H9 (cell line): ENCODE data around the gene ALDH9A1. TPM values are rescaled to one million over a fixed set of nuclear protein-coding genes. Genes with fewer than 3 reads are reported as not detected.
"Not testable (repeated sequence)": the region's sequence is repeated elsewhere in the genome, so short reads cannot be mapped to it uniquely, and the experiment has no call there.

ENCODE experiments used
- DNase-seq: peaks from one replicate; pipeline ENCODE4 v3.0.0-alpha.2; 2017
- H2AFZ ChIP-seq: one replicate; pipeline ENCODE4 v1.6.1; 2013; ENCODE audit warnings: mild to moderate bottlenecking, low read length, control low read depth, moderate library complexity
- H2AK5ac ChIP-seq: 2 replicates; pipeline ENCODE4 v1.6.1; 2013; ENCODE audit warnings: low read length, control low read depth, mixed read lengths; ENCODE audit not compliant: insufficient read length
- H2BK120ac ChIP-seq: one replicate; pipeline ENCODE4 v1.6.1; 2013; ENCODE audit warnings: low read depth, mild to moderate bottlenecking, low read length, control low read depth, inconsistent platforms; ENCODE audit not compliant: poor library complexity, severe bottlenecking
- H2BK12ac ChIP-seq: 2 replicates; pipeline ENCODE4 v1.6.1; 2013; ENCODE audit warnings: low read length, control low read depth, mixed read lengths, low read depth; ENCODE audit not compliant: insufficient read length
- H2BK15ac ChIP-seq: 2 replicates; pipeline ENCODE4 v1.6.1; 2013; ENCODE audit warnings: low read depth, low read length, control low read depth
- H2BK20ac ChIP-seq: one replicate; pipeline ENCODE4 v1.6.1; 2013; ENCODE audit warnings: low read depth, mild to moderate bottlenecking, low read length, control low read depth, inconsistent platforms; ENCODE audit not compliant: poor library complexity, severe bottlenecking
- H2BK5ac ChIP-seq: 2 replicates; pipeline ENCODE4 v1.6.1; 2013; ENCODE audit warnings: low read length, control low read depth, mixed read lengths; ENCODE audit not compliant: insufficient read length
- H3K14ac ChIP-seq: 2 replicates; pipeline ENCODE4 v1.6.1; 2013; ENCODE audit warnings: low read length, control low read depth; ENCODE audit not compliant: insufficient read depth
- H3K18ac ChIP-seq: 2 replicates; pipeline ENCODE4 v1.6.1; 2013; ENCODE audit warnings: low read depth, mild to moderate bottlenecking, mixed read lengths, low read length, control low read depth; ENCODE audit not compliant: insufficient read length
- H3K23ac ChIP-seq: 2 replicates; pipeline ENCODE4 v1.6.1; 2013; ENCODE audit warnings: low read length, control low read depth, mixed read lengths, low read depth; ENCODE audit not compliant: insufficient read length
- H3K23me2 ChIP-seq: 2 replicates; pipeline ENCODE4 v1.6.1; 2013; ENCODE audit warnings: low read depth, mild to moderate bottlenecking, mixed read lengths, low read length, control low read depth; ENCODE audit not compliant: insufficient read length, poor library complexity, severe bottlenecking
- H3K27ac ChIP-seq: 2 replicates; pipeline ENCODE4 v1.5.1; 2013; ENCODE audit warnings: low read length, control low read depth, mixed read lengths, low read depth; ENCODE audit not compliant: insufficient read length
- H3K27me3 ChIP-seq: 2 replicates; pipeline ENCODE4 v1.6.1; 2013; ENCODE audit warnings: low read length, control low read depth, inconsistent platforms; ENCODE audit not compliant: insufficient read depth
- H3K4ac ChIP-seq: 2 replicates; pipeline ENCODE4 v1.6.1; 2013; ENCODE audit warnings: low read depth, mild to moderate bottlenecking, control low read depth, inconsistent platforms, low read length, moderate library complexity
- H3K4me1 ChIP-seq: 2 replicates; pipeline ENCODE4 v1.6.1; 2013; ENCODE audit warnings: low read length, control low read depth, inconsistent platforms; ENCODE audit not compliant: insufficient read depth
- H3K4me2 ChIP-seq: 2 replicates; pipeline ENCODE4 v1.6.1; 2013; ENCODE audit warnings: low read length, control low read depth, mixed read lengths; ENCODE audit not compliant: insufficient read length, insufficient read depth
- H3K56ac ChIP-seq: 2 replicates; pipeline ENCODE4 v1.6.1; 2013; ENCODE audit warnings: low read depth, mild to moderate bottlenecking, mixed read lengths, low read length, control low read depth; ENCODE audit not compliant: insufficient read length
- H3K79me1 ChIP-seq: 2 replicates; pipeline ENCODE4 v1.6.1; 2013; ENCODE audit warnings: low read depth, mild to moderate bottlenecking, moderate library complexity, low read length, control low read depth, inconsistent platforms; ENCODE audit not compliant: insufficient read depth, poor library complexity, severe bottlenecking
- H3K79me2 ChIP-seq: 2 replicates; pipeline ENCODE4 v1.6.1; 2013; ENCODE audit warnings: low read length, control low read depth, inconsistent platforms; ENCODE audit not compliant: insufficient read depth
- H3K9ac ChIP-seq: 2 replicates; pipeline ENCODE4 v1.6.1; 2013; ENCODE audit warnings: low read length, control low read depth, mixed read lengths; ENCODE audit not compliant: insufficient read length; ENCODE audit errors: extremely low read depth
- H3K9me3 ChIP-seq: one replicate; pipeline ENCODE4 v1.6.1; 2013; ENCODE audit warnings: low read depth, low read length, inconsistent platforms; ENCODE audit not compliant: control insufficient read depth
- H3T11ph ChIP-seq: one replicate; pipeline ENCODE4 v1.6.1; 2013; ENCODE audit warnings: mild to moderate bottlenecking, low read length, control low read depth, inconsistent platforms
- H4K20me1 ChIP-seq: one replicate; pipeline ENCODE4 v1.6.1; 2013; ENCODE audit not compliant: control insufficient read depth, insufficient read length, insufficient read depth
- H4K5ac ChIP-seq: 2 replicates; pipeline ENCODE4 v1.6.1; 2013; ENCODE audit warnings: low read depth, mild to moderate bottlenecking, mixed read lengths, low read length, control low read depth; ENCODE audit not compliant: insufficient read length
- H4K8ac ChIP-seq: replicated peaks from 2 replicates; pipeline ENCODE4 v1.6.1; 2013; ENCODE audit warnings: low read length, control low read depth, mixed read lengths, low read depth; ENCODE audit not compliant: insufficient read length
- H4K91ac ChIP-seq: 2 replicates; pipeline ENCODE4 v1.6.1; 2013; ENCODE audit warnings: low read depth, mild to moderate bottlenecking, moderate library complexity, mixed read lengths, low read length, control low read depth; ENCODE audit not compliant: insufficient read length
- H3K27ac Mint-ChIP-seq, 3 experiments: 2 replicates in 2 of 3; 3 replicates in 1 of 3; pipeline ENCODE4 v1.8.0; 2020 to 2021; ENCODE audit warnings: mixed read lengths in 3 of 3, mild to moderate bottlenecking in 1 of 3, moderate library complexity in 1 of 3
- H3K27me3 Mint-ChIP-seq: 2 replicates; pipeline ENCODE4 v1.8.0; 2021; ENCODE audit warnings: low read depth, mild to moderate bottlenecking, moderate library complexity, mixed read lengths
- H3K36me3 Mint-ChIP-seq, 3 experiments: 2 replicates in 2 of 3; 3 replicates in 1 of 3; pipeline ENCODE4 v1.8.0; 2020 to 2021; ENCODE audit warnings: low read depth in 3 of 3, mixed read lengths in 3 of 3; ENCODE audit not compliant: insufficient read depth in 1 of 3
- H3K4me1 Mint-ChIP-seq, 2 experiments: 2 replicates each; pipeline ENCODE4 v1.8.0; 2020; ENCODE audit warnings: mixed read lengths in 2 of 2
- H3K4me3 Mint-ChIP-seq, 2 experiments: 2 replicates in 1 of 2; 3 replicates in 1 of 2; pipeline ENCODE4 v1.8.0; 2020 to 2021; ENCODE audit warnings: mild to moderate bottlenecking in 2 of 2, mixed read lengths in 2 of 2, moderate library complexity in 1 of 2
- H3K9me3 Mint-ChIP-seq, 2 experiments: 2 replicates in 1 of 2; 3 replicates in 1 of 2; pipeline ENCODE4 v1.8.0; 2020; ENCODE audit warnings: mild to moderate bottlenecking in 2 of 2, mixed read lengths in 2 of 2, moderate library complexity in 1 of 2
- CTCF ChIP-seq: fragments of 200-600 bp; sonication (generic); conservative IDR thresholded peaks from 3 replicates; pipeline ENCODE4 v1.8.0; 2021; ENCODE audit warnings: antibody characterized with exemption, mild to moderate bottlenecking
- WGBS: extraction: QIAGEN DNeasy Blood & Tissue Kit; methylation state at CpG from one replicate; pipeline ENCODE4 v1.1.7; 2013; ENCODE audit warnings: missing lambda C conversion rate, low lambda C conversion rate, mixed read lengths; ENCODE audit not compliant: insufficient read length; ENCODE audit errors: extremely low coverage; 5-methylcytosine and 5-hydroxymethylcytosine counted together
- total RNA-seq: library from RNA; stranded (reverse); gene quantifications from 2 replicates; pipeline ENCODE4 v1.2.1, GENCODE V29; 2021

Gene ALDH9A1
- total RNA-seq, 1 experiment from 2014 or later = 55.0 TPM

DNA sequence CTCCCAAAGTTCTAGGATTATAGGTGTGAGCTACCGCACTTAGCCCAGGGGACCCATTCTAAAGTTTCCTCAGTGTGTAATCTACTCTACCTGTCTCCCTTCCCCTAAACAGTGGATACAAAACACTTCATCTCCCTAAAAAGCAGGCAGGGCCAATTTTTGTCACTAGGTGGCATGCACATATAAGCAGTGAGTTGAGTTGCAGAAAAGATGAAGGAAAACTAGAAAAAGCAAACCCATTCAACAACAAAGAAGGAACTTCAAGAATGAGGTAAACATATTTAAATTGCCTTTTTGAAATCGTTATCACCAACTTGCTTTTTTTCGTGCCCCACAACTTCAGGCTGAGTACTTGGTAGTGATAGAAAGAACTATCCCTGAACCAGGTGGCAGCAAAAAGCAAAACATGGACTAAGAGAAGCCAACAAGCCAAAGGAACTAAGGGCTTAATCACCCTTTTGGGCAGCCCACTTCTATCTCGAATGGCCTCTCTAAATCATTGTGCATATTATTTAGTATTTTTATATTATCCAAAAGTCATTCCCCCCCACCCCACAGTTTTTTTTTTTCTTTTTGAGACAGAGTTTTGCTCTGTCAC is 19.7 kb upstream of the ALDH9A1 start:
- Histone ChIP-seq H3K18ac (no peak overlapping the region), H2BK15ac (no peak overlapping the region), H3K9ac (no peak overlapping the region), H3K4ac (no peak overlapping the region), H4K5ac (no peak overlapping the region), H4K91ac (no peak overlapping the region), H3K27ac (no peak overlapping the region), H3K14ac (no peak overlapping the region), H3K4me2 (no peak overlapping the region), H3K23ac (no peak overlapping the region), H2BK12ac (no peak overlapping the region), H3K27me3 (no peaks in the 10 kb centered on the region), H3T11ph (no peak overlapping the region), H2AK5ac (no peak overlapping the region), H3K79me1 (no peaks in the 10 kb centered on the region), H3K9me3 (no peaks in the 10 kb centered on the region), H3K23me2 (no peaks in the 10 kb centered on the region), H4K20me1 (no peaks in the 10 kb centered on the region), H2AFZ (peak overlapping the region; percentile 58), H3K56ac (no peak overlapping the region), H2BK120ac (no peak overlapping the region), H2BK5ac (no peak overlapping the region), H3K79me2 (no peaks in the 10 kb centered on the region), H4K8ac (no peak overlapping the region), H3K4me1 (no peaks in the 10 kb centered on the region; the same call in 1 of the 2 replicates), H2BK20ac (no peak overlapping the region)
- no CpG with 5 or more reads among the region's 4 CpGs for WGBS
- Mint-ChIP-seq H3K27ac (peak overlapping the region in 1 of 3 experiments; percentile 45; a peak in 1 of 7 replicates), H3K4me1 (peaks cover 0 to 7% of the 10 kb centered on the region in 2 experiments; a peak in 1 of 4 replicates), H3K9me3 (no peaks in the 10 kb centered on the region; a peak in 1 of 5 replicates), H3K27me3 (no peaks in the 10 kb centered on the region), H3K4me3 (no peak overlapping the region), H3K36me3 (no peaks in the 10 kb centered on the region)
- DNase-seq = peak; percentile 56
- TF ChIP-seq CTCF = peak; percentile 82

DNA sequence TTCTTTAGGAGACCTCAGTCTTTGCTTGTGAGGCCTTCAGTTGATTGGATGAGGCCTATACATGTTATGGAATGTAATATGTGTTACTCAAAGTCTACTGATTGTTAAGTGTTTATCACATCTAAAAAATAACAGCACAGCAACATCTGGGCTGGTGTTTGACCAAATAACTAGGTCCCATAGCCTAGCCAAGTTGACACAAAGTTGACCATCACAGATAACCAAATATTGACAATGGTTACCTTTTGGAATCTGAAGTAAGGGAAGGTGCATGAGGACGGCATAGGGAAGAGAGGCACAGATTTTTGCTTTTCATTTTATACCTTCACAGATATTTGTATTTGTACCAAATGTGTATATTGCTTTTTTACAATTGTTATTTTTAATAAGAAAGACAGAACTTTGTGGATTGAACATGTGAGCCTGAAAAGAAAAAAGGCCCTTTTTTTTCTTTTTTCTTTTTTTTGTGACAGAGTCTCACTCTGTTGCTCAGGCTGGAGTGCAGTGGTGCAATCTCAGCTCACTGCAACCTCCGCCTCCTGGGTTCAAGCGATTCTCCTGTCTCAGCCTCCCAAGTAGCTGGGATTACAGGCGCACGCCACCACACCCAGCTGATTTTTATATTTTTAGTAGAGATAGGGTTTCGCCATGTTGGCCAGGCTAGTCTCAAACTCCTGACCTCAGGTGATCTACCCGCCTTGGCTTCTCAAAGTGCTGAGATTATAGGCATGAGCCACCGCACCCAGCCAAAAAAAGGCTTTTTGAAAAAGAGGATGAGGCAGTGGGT is 18.1 kb upstream of the ALDH9A1 start:
- not testable (repeated sequence) for H4K91ac ChIP-seq, H3K36me3 Mint-ChIP-seq
- WGBS = no CpG with 5 or more reads among the region's 8 CpGs

More for the DNA sequence above, 18.1 kb upstream of the ALDH9A1 start:
- H2AFZ ChIP-seq, H3K79me1 ChIP-seq, H3K23me2 ChIP-seq, H3K14ac ChIP-seq, H3K27ac ChIP-seq, H3K4me2 ChIP-seq, H3K56ac ChIP-seq, H3K4ac ChIP-seq, H3T11ph ChIP-seq, H3K27ac Mint-ChIP-seq, H3K9me3 Mint-ChIP-seq, H3K79me2 ChIP-seq, H4K20me1 ChIP-seq, H2BK5ac ChIP-seq, H3K23ac ChIP-seq, H3K9me3 ChIP-seq, H2BK120ac ChIP-seq, H3K18ac ChIP-seq, H3K9ac ChIP-seq, H2BK20ac ChIP-seq, H2BK15ac ChIP-seq, H3K4me1 Mint-ChIP-seq, H3K27me3 Mint-ChIP-seq, H4K8ac ChIP-seq, H3K4me1 ChIP-seq, DNase-seq, H3K4me3 Mint-ChIP-seq, H2AK5ac ChIP-seq, H4K5ac ChIP-seq, H3K27me3 ChIP-seq, H2BK12ac ChIP-seq: not testable (repeated sequence)
